Adrenal gland (tissue), 12 donors: ENCODE measurements around the gene UBQLNL. TPM values are rescaled to one million over a fixed set of nuclear protein-coding genes. Genes with fewer than 3 reads are reported as not detected.

Experiments
- DNase-seq, 7 donors: peaks; one replicate each; pipeline ENCODE4 v3.0.0-alpha.2; 2019 to 2020
- H3K27ac ChIP-seq, 5 donors: fragments of 200-600 bp; sonication (generic) in 4 of 5; 1 replicate in 3 of 5; 2 replicates in 2 of 5; pipeline versions ENCODE4 v1.5.1 to v1.8.0; 2016 to 2020; ENCODE audit warnings: mild to moderate bottlenecking in 1 of 5
- H3K27me3 ChIP-seq: fragments of 200-600 bp; 2 replicates; pipeline ENCODE4 v1.8.0; 2021
- H3K36me3 ChIP-seq, 2 donors: fragments of 200-600 bp; replicated peaks in 1 of 2; 1 replicate in 1 of 2; 2 replicates in 1 of 2; pipeline versions ENCODE4 v1.5.1 to v1.8.0; 2018 to 2022
- H3K4me1 ChIP-seq, 2 donors: fragments of 200-600 bp; replicated peaks in 1 of 2; 1 replicate in 1 of 2; 2 replicates in 1 of 2; pipeline versions ENCODE4 v1.5.1 to v1.8.0; 2018 to 2021
- H3K4me3 ChIP-seq, 4 donors: fragments of 200-600 bp; sonication (generic) in 3 of 4; one replicate each; pipeline ENCODE4 v1.5.1; 2016 to 2018
- H3K9me3 ChIP-seq, 3 donors: fragments of 200-600 bp; sonication (generic) in 1 of 3; replicated peaks in 1 of 3; 1 replicate in 2 of 3; 2 replicates in 1 of 3; pipeline versions ENCODE4 v1.5.1 to v1.8.0; 2016 to 2021
- CTCF ChIP-seq, 6 experiments: fragments of 450-650 bp in 4 of 6; fragments of 200-600 bp in 2 of 6; sonication (generic) in 1 of 6; IDR thresholded peaks; 1 replicate in 5 of 6; 2 replicates in 1 of 6; pipeline versions ENCODE4 v1.5.1 to v1.8.0; 2016 to 2021; ENCODE audit warnings: antibody characterized with exemption in 6 of 6, mild to moderate bottlenecking in 2 of 6, moderate library complexity in 1 of 6
- POLR2A ChIP-seq, 2 donors: fragments of 450-650 bp; IDR thresholded peaks; one replicate each; pipeline ENCODE4 v1.6.1; 2017; ENCODE audit warnings: antibody characterized with exemption in 2 of 2, mild to moderate bottlenecking in 2 of 2, moderate library complexity in 1 of 2
- WGBS, 4 donors: extraction: QIAGEN DNeasy Blood & Tissue Kit in 2 of 4; methylation state at CpG; one replicate each; pipeline versions ENCODE4 v1.1.5 to v1.1.7; 2013 to 2017; 5-methylcytosine and 5-hydroxymethylcytosine counted together
- intact Hi-C, 2 donors: fragments of 100-400 bp; cut with DNase I; formaldehyde crosslinking; loops; one replicate each; pipeline versions ENCODE4 v1.14.1 to v1.15.0; 2022 to 2023
- polyA plus RNA-seq, 3 donors: library from polyadenylated mRNA; stranded (reverse); fragments of 200-250 nt in 2 of 3; fragments of 350-450 nt in 1 of 3; fragmentation: Illumina TruSeq in 1 of 3; extraction: RNeasy Lipid Tissue Mini Kit (QIAGEN cat#74804) in 1 of 3; gene quantifications; one replicate each; pipeline ENCODE4 v1.2.3, GENCODE V29; 2013 to 2014
- total RNA-seq, 9 donors: library from RNA; depleted of rRNA in 4 of 9; stranded (reverse); fragments of >200 nt in 4 of 9; fragments of 120-200 nt in 1 of 9; fragmentation: NEBNext Ultra II Directional in 1 of 9; extraction: Animal tissue kit (Norgen Biotek cat#: 25700) in 1 of 9; gene quantifications; one replicate each; pipeline versions ENCODE4 v1.1.0 to v1.2.4, GENCODE V29; 2013 to 2023
- donor health status: healthy with polysubstance abuse.
- donor health status: Bipolar disorder and iron deficiency.
- donor health status: DM: yes; HTN: yes; CAD: no.
- donor health status: DM: no; HTN: no; CAD: no.
- donor health status: DM: no; HTN: no; CAD: no.
- donor health status: DM: yes; HTN: yes; CAD: no.

UBQLNL gene
- total and polyA plus RNA-seq, 12 donors, result 0.26 to 1.4 (median 0.69) TPM; not detected in 1

GRCh38 chr11:5531053-5531831, 14.7 kb upstream of the UBQLNL start:
- DNase-seq, result no peak
- H3K27ac ChIP-seq, result no peak overlapping the region
- intact Hi-C loops, result no loop called here
- WGBS, 4 donors, result 48 to 65% (median 53%) methylated on average over 2 of the region's 2 CpGs
- TF ChIP-seq POLR2A (IDR thresholded peaks at IDR 0.05) (no peak), CTCF (IDR thresholded peaks at IDR 0.05) (no peak)
- no peaks in the 10 kb centered on the region for H3K9me3 ChIP-seq
- H3K36me3 ChIP-seq, result no peaks in the 10 kb centered on the region
- no peaks in the 10 kb centered on the region for H3K4me1 ChIP-seq
- H3K27me3 ChIP-seq, result no peaks in the 10 kb centered on the region
- no peak overlapping the region for H3K4me3 ChIP-seq

GRCh38 chr11:5528495-5528894, 12.0 kb upstream of the UBQLNL start:
- TF ChIP-seq POLR2A (IDR thresholded peaks at IDR 0.05) (no peak), CTCF (IDR thresholded peaks at IDR 0.05) (no peak)
- no peak overlapping the region for H3K27ac ChIP-seq
- no peaks in the 10 kb centered on the region for H3K9me3 ChIP-seq
- intact Hi-C loops, result no loop called here
- no peak for DNase-seq
- no peaks in the 10 kb centered on the region for H3K27me3 ChIP-seq
- no peak overlapping the region for H3K4me3 ChIP-seq
- no peaks in the 10 kb centered on the region for H3K4me1 ChIP-seq
- no peaks in the 10 kb centered on the region for H3K36me3 ChIP-seq
- 33 to 52% (median 46%) methylated on average over 1 of the region's 1 CpG for WGBS, 4 donors

GRCh38 chr11:5527716-5528115, 11.2 kb upstream of the UBQLNL start:
- 94 to 98% methylated on average over 5 of the region's 5 CpGs; no CpG with 5 or more reads in 2 of the 4 donors for WGBS, 4 donors
- no peaks in the 10 kb centered on the region for H3K36me3 ChIP-seq
- no peaks in the 10 kb centered on the region for H3K4me1 ChIP-seq
- TF ChIP-seq CTCF (IDR thresholded peaks at IDR 0.05), result no peak
- no peak for TF ChIP-seq POLR2A (IDR thresholded peaks at IDR 0.05)
- no peak overlapping the region for H3K27ac ChIP-seq
- DNase-seq, result no peak
- intact Hi-C loops, result no loop called here
- H3K27me3 ChIP-seq, result no peaks in the 10 kb centered on the region
- H3K4me3 ChIP-seq, result no peak overlapping the region
- H3K9me3 ChIP-seq, result no peaks in the 10 kb centered on the region

- intact Hi-C loops, result no loop called here
- H3K9me3 ChIP-seq, result no peaks in the 10 kb centered on the region
- H3K4me1 ChIP-seq, result no peaks in the 10 kb centered on the region
- H3K27ac ChIP-seq, result no peak overlapping the region
- TF ChIP-seq POLR2A (IDR thresholded peaks at IDR 0.05), result no peak
- TF ChIP-seq CTCF (IDR thresholded peaks at IDR 0.05), result no peak
- no peaks in the 10 kb centered on the region for H3K36me3 ChIP-seq
- no peak overlapping the region for H3K4me3 ChIP-seq
- no peak for DNase-seq
- H3K27me3 ChIP-seq, result no peaks in the 10 kb centered on the region
- 62 to 75% (median 72%) methylated on average over 3 of the region's 3 CpGs for WGBS, 4 donors
Measured at GRCh38 chr11:5524756-5525155, 8.3 kb upstream of the UBQLNL start.
